Colonic mucosa (tissue), 4 donors: ENCODE results near the gene CLEC4D. TPM values are rescaled to one million over a fixed set of nuclear protein-coding genes. Genes with fewer than 3 reads are reported as not detected.
"Not testable (repeated sequence)": the region's sequence is repeated elsewhere in the genome, so short reads cannot be mapped to it uniquely, and the experiment has no call there.

Experiments
- DNase-seq: peaks from one replicate; pipeline ENCODE4 v3.0.0-alpha.2; 2020
- H3K27ac ChIP-seq: fragments of 200-600 bp; one replicate; pipeline ENCODE4 v1.8.0; 2021
- H3K27me3 ChIP-seq: fragments of 200-600 bp; one replicate; pipeline ENCODE4 v1.8.0; 2021
- H3K36me3 ChIP-seq: fragments of 200-600 bp; one replicate; pipeline ENCODE4 v1.8.0; 2021
- H3K4me1 ChIP-seq: fragments of 200-600 bp; one replicate; pipeline ENCODE4 v1.8.0; 2021; ENCODE audit warnings: mild to moderate bottlenecking
- H3K4me3 ChIP-seq: fragments of 200-600 bp; one replicate; pipeline ENCODE4 v1.8.0; 2021
- H3K9ac ChIP-seq, 2 donors: one replicate each; pipeline ENCODE4 v1.7.0; 2013; ENCODE audit warnings: control low read depth in 2 of 2, low read depth in 2 of 2, low read length in 2 of 2
- H3K9me3 ChIP-seq: fragments of 200-600 bp; one replicate; pipeline ENCODE4 v1.8.0; 2021
- intact Hi-C: fragments of 100-400 bp; cut with DNase I; formaldehyde crosslinking; loops from one replicate; pipeline ENCODE4 v1.14.1; 2022
- total RNA-seq, 2 donors: library from RNA; stranded (reverse); fragmentation: NEBNext Ultra II Directional in 1 of 2; extraction: Animal tissue kit (Norgen Biotek cat#: 25700) in 1 of 2; gene quantifications; one replicate each; pipeline ENCODE4 v1.2.1, GENCODE V29; 2021
- TF ChIP-seq, protein P1 (sequence below): fragments of 200-600 bp; IDR thresholded peaks from one replicate; pipeline ENCODE4 v1.8.0; 2022; ENCODE audit warnings: antibody characterized with exemption, mild to moderate bottlenecking
- donor health status: healthy.
- donor health status: DM: no; HTN: no; CAD: no.
- donor health status: DM: no; HTN: no; CAD: no.

Gene CLEC4D
- total RNA-seq, 2 donors from 2014 or later = 0.16 TPM; not detected in 1

- TF ChIP-seq, protein P1, sequence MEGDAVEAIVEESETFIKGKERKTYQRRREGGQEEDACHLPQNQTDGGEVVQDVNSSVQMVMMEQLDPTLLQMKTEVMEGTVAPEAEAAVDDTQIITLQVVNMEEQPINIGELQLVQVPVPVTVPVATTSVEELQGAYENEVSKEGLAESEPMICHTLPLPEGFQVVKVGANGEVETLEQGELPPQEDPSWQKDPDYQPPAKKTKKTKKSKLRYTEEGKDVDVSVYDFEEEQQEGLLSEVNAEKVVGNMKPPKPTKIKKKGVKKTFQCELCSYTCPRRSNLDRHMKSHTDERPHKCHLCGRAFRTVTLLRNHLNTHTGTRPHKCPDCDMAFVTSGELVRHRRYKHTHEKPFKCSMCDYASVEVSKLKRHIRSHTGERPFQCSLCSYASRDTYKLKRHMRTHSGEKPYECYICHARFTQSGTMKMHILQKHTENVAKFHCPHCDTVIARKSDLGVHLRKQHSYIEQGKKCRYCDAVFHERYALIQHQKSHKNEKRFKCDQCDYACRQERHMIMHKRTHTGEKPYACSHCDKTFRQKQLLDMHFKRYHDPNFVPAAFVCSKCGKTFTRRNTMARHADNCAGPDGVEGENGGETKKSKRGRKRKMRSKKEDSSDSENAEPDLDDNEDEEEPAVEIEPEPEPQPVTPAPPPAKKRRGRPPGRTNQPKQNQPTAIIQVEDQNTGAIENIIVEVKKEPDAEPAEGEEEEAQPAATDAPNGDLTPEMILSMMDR = no peak
- Histone ChIP-seq H3K9ac (no peak overlapping the region), H3K36me3 (no peaks in the 10 kb centered on the region), H3K4me1 (no peaks in the 10 kb centered on the region), H3K4me3 (no peak overlapping the region), H3K27ac (no peak overlapping the region), H3K9me3 (no peaks in the 10 kb centered on the region), H3K27me3 (no peaks in the 10 kb centered on the region)
- no peak for DNase-seq
- intact Hi-C loops = no loop called here
These were observed 4.1 kb upstream of the CLEC4D start for GRCh38 chr12:8508910-8509841.

DNA sequence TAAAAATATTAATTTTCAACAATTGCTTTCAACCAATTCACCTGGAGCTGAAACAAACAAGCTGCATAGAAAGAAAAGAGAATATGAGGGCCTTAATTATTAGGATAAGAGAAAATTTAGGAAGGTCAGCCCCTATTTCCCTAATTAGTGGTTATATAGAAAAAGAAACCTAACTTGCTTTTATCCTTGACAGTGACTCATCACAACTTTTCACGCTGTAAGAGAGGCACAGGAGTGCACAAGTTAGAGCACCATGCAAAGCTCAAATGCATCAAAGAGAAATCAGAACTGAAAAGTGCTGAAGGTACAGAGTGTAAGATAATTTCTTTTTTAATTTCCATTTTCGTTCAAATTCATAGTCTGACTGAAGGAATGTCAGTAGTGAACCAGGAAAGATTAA is 4.7 kb downstream of the CLEC4D start:
- Histone ChIP-seq H3K4me1 (no peaks in the 10 kb centered on the region), H3K27ac (no peak overlapping the region), H3K4me3 (no peak overlapping the region), H3K36me3 (no peaks in the 10 kb centered on the region), H3K27me3 (no peaks in the 10 kb centered on the region), H3K9ac (no peak overlapping the region), H3K9me3 (no peaks in the 10 kb centered on the region)
- TF ChIP-seq, protein P1 = no peak
- no peak for DNase-seq
- intact Hi-C loops = no loop called here

DNA sequence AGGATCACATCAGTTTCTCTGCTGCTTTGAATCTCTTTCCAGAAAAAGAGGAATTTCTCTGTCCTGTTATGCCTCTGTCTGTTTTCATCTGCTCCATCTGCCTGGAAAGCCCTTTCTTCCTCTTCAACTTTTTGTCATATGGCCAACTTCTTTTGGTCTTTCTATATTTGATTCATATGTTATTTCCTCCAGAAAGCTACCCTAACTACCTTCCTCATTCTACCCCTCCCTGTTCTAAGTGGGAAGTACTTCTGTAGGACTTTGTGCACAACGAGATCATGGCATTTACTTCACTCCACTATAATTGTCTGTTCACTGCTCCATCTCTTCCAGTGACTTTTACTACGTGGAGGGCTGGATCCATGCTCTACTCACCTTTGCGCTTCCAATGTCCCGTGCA is 5.9 kb downstream of the CLEC4D start:
- Histone ChIP-seq H3K36me3 (no peaks in the 10 kb centered on the region), H3K27ac (no peak overlapping the region), H3K4me1 (no peaks in the 10 kb centered on the region), H3K27me3 (no peaks in the 10 kb centered on the region), H3K9ac (no peak overlapping the region), H3K9me3 (no peaks in the 10 kb centered on the region), H3K4me3 (no peak overlapping the region)
- TF ChIP-seq, protein P1 = no peak
- intact Hi-C loops = no loop called here
- DNase-seq = no peak

GRCh38 chr12:8527250-8528130 is 14.2 kb downstream of the CLEC4D start:
- DNase-seq = no peak
- no peaks in the 10 kb centered on the region for H3K4me1 ChIP-seq
- intact Hi-C loops = no loop called here
- no peaks in the 10 kb centered on the region for H3K9me3 ChIP-seq
- TF ChIP-seq, protein P1 = no peak
- no peak overlapping the region for H3K9ac ChIP-seq
- H3K27ac ChIP-seq = no peak overlapping the region
- no peak overlapping the region for H3K4me3 ChIP-seq
- H3K27me3 ChIP-seq = no peaks in the 10 kb centered on the region
- H3K36me3 ChIP-seq = no peaks in the 10 kb centered on the region

GRCh38 chr12:8532045-8532444 is 18.7 kb downstream of the CLEC4D start:
- DNase-seq = no peak
- intact Hi-C loops = no loop called here
- Histone ChIP-seq H3K9ac (no peak overlapping the region), H3K9me3 (no peaks in the 10 kb centered on the region), H3K27ac (no peak overlapping the region), H3K4me1 (no peaks in the 10 kb centered on the region), H3K36me3 (no peaks in the 10 kb centered on the region), H3K27me3 (no peaks in the 10 kb centered on the region), H3K4me3 (no peak overlapping the region)
- TF ChIP-seq, protein P1 = no peak

GRCh38 chr12:8537820-8538219 is 24.5 kb downstream of the CLEC4D start:
- H3K27me3 ChIP-seq, H3K9ac ChIP-seq, H3K36me3 ChIP-seq, H3K9me3 ChIP-seq, H3K4me3 ChIP-seq, H3K27ac ChIP-seq, H3K4me1 ChIP-seq, intact Hi-C loops, DNase-seq: not testable (repeated sequence)

DNA sequence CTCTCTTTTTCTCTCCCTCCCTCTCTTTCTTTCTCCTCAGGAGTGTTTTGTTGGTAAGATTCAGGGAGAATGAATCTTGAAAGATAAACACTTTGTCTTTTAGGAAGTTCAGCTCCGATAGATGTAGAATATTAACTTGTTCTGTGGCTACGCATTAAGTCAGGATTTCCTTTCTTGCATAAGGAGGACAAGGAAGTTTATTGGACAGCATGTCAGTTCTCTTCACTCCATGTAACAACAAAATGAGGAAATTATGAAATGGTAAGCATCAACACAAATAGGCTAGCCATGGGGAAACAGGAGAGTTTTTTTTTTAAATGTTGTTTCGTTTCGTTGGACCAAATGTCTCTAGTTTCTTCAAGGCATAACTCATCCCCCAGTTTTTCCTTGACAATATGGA is 27.5 kb downstream of the CLEC4D start, which contains the start of gene CLEC4E:
CLEC4E (minus strand) TSS at position 75 of the 400 bp plus-strand sequence. CDS start 108 bp downstream, outside the sequence.
- not testable (repeated sequence) for DNase-seq, H3K9me3 ChIP-seq, H3K36me3 ChIP-seq, H3K4me1 ChIP-seq, H3K27ac ChIP-seq, H3K4me3 ChIP-seq, H3K27me3 ChIP-seq, H3K9ac ChIP-seq
- intact Hi-C loops = loop anchor here (10.0 kb wide), 2 partner anchors 64 to 504 kb away; no protein-coding TSS in a partner anchor
